ENCODE measurements around the gene TCTN2.

TCTN2 gene

DNA sequence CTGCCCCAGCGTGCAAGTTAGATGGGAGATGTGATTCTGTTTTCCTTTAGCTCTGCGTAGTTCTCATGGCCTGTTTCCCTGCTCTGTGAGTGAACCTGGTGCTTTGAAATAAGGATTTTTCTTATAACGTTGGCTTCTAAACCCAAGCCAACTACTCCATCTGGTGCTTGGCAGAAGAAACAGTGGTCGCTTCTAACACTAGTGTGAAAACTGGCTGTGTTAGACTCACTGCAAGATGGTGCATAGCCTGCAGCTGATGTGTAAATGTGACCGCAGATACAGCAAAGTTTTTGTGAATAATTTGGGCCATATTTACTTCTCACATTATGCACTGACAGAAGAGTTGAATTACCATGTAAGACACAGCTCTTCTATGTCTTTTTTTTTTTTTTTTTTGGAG, 25.0 kb upstream of the TCTN2 start:
- Histone ChIP-seq H3K9me2 (replicated peaks; ENCODE audit: control insufficient read depth, low read length) (no peaks in the 10 kb centered on the region), H3K27me3 (ENCODE audit: control insufficient read depth, low read length) (no peaks in the 10 kb centered on the region), H3K4me1 (ENCODE audit: control insufficient read depth, low read length) (no peaks in the 10 kb centered on the region), H3K9me3 (ENCODE audit: control insufficient read depth, insufficient read depth, low read length) (no peaks in the 10 kb centered on the region), H4K20me1 (ENCODE audit: control insufficient read depth, insufficient read depth, low read depth, low read length) (no peaks in the 10 kb centered on the region), H3K27ac (ENCODE audit: low read depth, low read length) (no peak overlapping the region), H3K79me2 (ENCODE audit: control insufficient read depth, low read length) (peaks cover 22% of the 10 kb centered on the region), H3K4me3 (ENCODE audit: low read length) (no peak overlapping the region), H3K4me2 (ENCODE audit: low read length) (no peak overlapping the region), H3K36me3 (ENCODE audit: control insufficient read depth, low read length) (peaks cover 81% of the 10 kb centered on the region), H3F3A (ENCODE audit: control insufficient read depth, insufficient read depth) (no peaks in the 10 kb centered on the region)
- TF ChIP-seq, protein P1, sequence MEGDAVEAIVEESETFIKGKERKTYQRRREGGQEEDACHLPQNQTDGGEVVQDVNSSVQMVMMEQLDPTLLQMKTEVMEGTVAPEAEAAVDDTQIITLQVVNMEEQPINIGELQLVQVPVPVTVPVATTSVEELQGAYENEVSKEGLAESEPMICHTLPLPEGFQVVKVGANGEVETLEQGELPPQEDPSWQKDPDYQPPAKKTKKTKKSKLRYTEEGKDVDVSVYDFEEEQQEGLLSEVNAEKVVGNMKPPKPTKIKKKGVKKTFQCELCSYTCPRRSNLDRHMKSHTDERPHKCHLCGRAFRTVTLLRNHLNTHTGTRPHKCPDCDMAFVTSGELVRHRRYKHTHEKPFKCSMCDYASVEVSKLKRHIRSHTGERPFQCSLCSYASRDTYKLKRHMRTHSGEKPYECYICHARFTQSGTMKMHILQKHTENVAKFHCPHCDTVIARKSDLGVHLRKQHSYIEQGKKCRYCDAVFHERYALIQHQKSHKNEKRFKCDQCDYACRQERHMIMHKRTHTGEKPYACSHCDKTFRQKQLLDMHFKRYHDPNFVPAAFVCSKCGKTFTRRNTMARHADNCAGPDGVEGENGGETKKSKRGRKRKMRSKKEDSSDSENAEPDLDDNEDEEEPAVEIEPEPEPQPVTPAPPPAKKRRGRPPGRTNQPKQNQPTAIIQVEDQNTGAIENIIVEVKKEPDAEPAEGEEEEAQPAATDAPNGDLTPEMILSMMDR (IDR thresholded peaks at IDR 0.05; ENCODE audit: low read depth, low read length, poor library complexity, severe bottlenecking) = no peak
- TF ChIP-seq EZH2phosphoT487 (IDR thresholded peaks at IDR 0.05; ENCODE audit: borderline replicate concordance, low read length) = no peak

DNA sequence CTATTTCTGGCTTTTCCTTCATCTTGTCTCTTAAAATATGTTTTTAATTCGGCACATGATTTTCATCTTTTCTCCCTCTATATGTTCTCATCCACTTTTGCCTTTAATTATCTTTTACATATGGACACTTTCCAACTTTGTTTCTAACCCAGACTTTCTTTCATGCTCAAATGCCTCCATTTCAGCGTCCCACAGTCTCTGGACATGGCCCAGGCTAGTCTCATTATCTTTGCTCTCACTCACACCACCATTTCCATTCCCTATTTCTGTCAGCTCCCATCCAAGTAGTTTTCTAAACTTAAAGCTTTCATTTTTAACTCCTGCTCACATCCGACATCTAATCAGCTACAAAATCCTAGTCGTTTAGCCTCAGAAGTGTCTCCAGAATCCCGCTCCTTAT, 22.5 kb upstream of the TCTN2 start:
- H3K4me2 ChIP-seq (ENCODE audit: low read length) = no peak overlapping the region
- no peaks in the 10 kb centered on the region for H3K27me3 ChIP-seq (ENCODE audit: control insufficient read depth, low read length)
- H4K20me1 ChIP-seq (ENCODE audit: control insufficient read depth, insufficient read depth, low read depth, low read length) = no peaks in the 10 kb centered on the region
- peaks cover 79% of the 10 kb centered on the region for H3K36me3 ChIP-seq (ENCODE audit: control insufficient read depth, low read length)
- 0 out of 2 replicates have a peak, but pooled peaks cover 11% of the 10 kb centered on the region for H3K79me2 ChIP-seq (ENCODE audit: control insufficient read depth, low read length)
- no peaks in the 10 kb centered on the region for H3F3A ChIP-seq (ENCODE audit: control insufficient read depth, insufficient read depth)
- H3K27ac ChIP-seq (ENCODE audit: low read depth, low read length) = no peak overlapping the region
- TF ChIP-seq EZH2phosphoT487 (IDR thresholded peaks at IDR 0.05; ENCODE audit: borderline replicate concordance, low read length) = no peak
- TF ChIP-seq, protein P1 (IDR thresholded peaks at IDR 0.05; ENCODE audit: low read depth, low read length, poor library complexity, severe bottlenecking) = no peak
- H3K9me2 ChIP-seq (replicated peaks; ENCODE audit: control insufficient read depth, low read length) = no peaks in the 10 kb centered on the region
- H3K4me1 ChIP-seq (ENCODE audit: control insufficient read depth, low read length) = no peaks in the 10 kb centered on the region
- no peaks in the 10 kb centered on the region for H3K9me3 ChIP-seq (ENCODE audit: control insufficient read depth, insufficient read depth, low read length)
- H3K4me3 ChIP-seq (ENCODE audit: low read length) = no peak overlapping the region

DNA sequence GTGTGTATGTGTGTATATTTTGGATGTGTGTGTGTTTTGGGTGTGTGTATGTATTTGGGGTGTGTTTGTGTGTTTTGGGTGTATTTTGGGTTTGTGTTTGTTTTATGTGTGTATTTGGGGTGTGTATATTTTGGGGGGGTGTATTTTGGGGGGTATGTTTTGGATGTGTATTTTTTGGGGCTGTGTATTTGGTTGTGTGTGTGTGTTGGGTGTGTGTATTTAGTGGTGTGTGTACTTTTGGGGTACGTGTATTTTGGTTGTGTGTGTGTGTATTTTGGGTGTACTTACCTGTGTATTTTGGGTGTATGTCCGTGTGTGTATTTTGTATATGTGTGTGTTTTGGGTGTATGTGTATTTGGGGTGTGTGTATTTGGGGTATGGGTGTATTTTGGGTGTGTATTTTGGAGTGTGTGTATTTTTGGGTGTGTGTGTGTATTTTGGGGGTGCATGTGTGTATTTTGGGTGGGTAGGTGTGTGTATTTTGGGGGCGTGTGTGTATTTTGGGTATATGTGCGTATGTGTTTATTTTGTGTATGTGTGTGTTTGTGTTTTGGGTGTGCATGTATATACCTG, 16.7 kb upstream of the TCTN2 start:
- no peak overlapping the region for H3K4me2 ChIP-seq (ENCODE audit: low read length)
- TF ChIP-seq, protein P1 (IDR thresholded peaks at IDR 0.05; ENCODE audit: low read depth, low read length, poor library complexity, severe bottlenecking) = no peak
- no peak for TF ChIP-seq EZH2phosphoT487 (IDR thresholded peaks at IDR 0.05; ENCODE audit: borderline replicate concordance, low read length)
- H3K27me3 ChIP-seq (ENCODE audit: control insufficient read depth, low read length) = no peaks in the 10 kb centered on the region
- H4K20me1 ChIP-seq (ENCODE audit: control insufficient read depth, insufficient read depth, low read depth, low read length) = no peaks in the 10 kb centered on the region
- peaks cover 80% of the 10 kb centered on the region for H3K36me3 ChIP-seq (ENCODE audit: control insufficient read depth, low read length)
- H3K4me3 ChIP-seq (ENCODE audit: low read length) = no peak overlapping the region
- H3K27ac ChIP-seq (ENCODE audit: low read depth, low read length) = no peak overlapping the region
- no peaks in the 10 kb centered on the region for H3F3A ChIP-seq (ENCODE audit: control insufficient read depth, insufficient read depth)
- peaks cover 6% of the 10 kb centered on the region; the same call in 1 of the 2 replicates for H3K4me1 ChIP-seq (ENCODE audit: control insufficient read depth, low read length)
- H3K79me2 ChIP-seq (ENCODE audit: control insufficient read depth, low read length) = no peaks in the 10 kb centered on the region
- H3K9me3 ChIP-seq (ENCODE audit: control insufficient read depth, insufficient read depth, low read length) = no peaks in the 10 kb centered on the region
- no peaks in the 10 kb centered on the region for H3K9me2 ChIP-seq (replicated peaks; ENCODE audit: control insufficient read depth, low read length)
